B cell (primary cell): ENCODE data around the gene SLC43A2. TPM values are rescaled to one million over a fixed set of nuclear protein-coding genes. Genes with fewer than 3 reads are reported as not detected.

Experiments
- ATAC-seq: fragments of 200-7000 bp; cut with Tn5 transposase; one replicate; pipeline ENCODE4 v1.10.0; 2021; ENCODE audit warnings: low read depth, mild to moderate bottlenecking, moderate number of reproducible peaks, moderate library complexity
- CTCF ChIA-PET: fragments of 350-600 bp; sonication (Branson Sonifier 250); formaldehyde crosslinking; loops from one replicate; lab custom pipeline; 2021; ENCODE audit warnings: antibody characterized with exemption, inconsistent platforms; lab: Charles Lee
- POLR2A ChIA-PET: fragments of 350-600 bp; sonication (Branson Sonifier 250); formaldehyde crosslinking; loops from one replicate; lab custom pipeline; 2021; ENCODE audit warnings: antibody characterized with exemption; lab: Charles Lee
- DNase-seq: peaks from one replicate; pipeline ENCODE4 v3.0.0; 2013
- H2AFZ ChIP-seq: 2 replicates; pipeline ENCODE4 v1.6.1; 2012; ENCODE audit warnings: mild to moderate bottlenecking, low read depth, low read length; ENCODE audit not compliant: insufficient read depth, poor library complexity, severe bottlenecking
- H3K27ac ChIP-seq, 2 donors: 1 replicate in 1 of 2; 2 replicates in 1 of 2; pipeline ENCODE4 v1.5.1; 2012 to 2013; ENCODE audit warnings: low read length in 2 of 2, mild to moderate bottlenecking in 2 of 2, moderate library complexity in 1 of 2
- H3K27me3 ChIP-seq, 4 experiments: fragments of 200-600 bp in 1 of 4; sonication (generic) in 1 of 4; replicated peaks in 1 of 4; 1 replicate in 2 of 4; 2 replicates in 2 of 4; pipeline versions ENCODE4 v1.6.1 to v1.7.0; 2013 to 2016; ENCODE audit warnings: low read length in 3 of 4, mild to moderate bottlenecking in 2 of 4, mixed read lengths in 1 of 4, moderate library complexity in 1 of 4; ENCODE audit not compliant: insufficient read depth in 4 of 4, control insufficient read depth in 3 of 4; ENCODE audit errors: control extremely low read depth in 1 of 4
- H3K36me3 ChIP-seq, 2 experiments: replicated peaks in 1 of 2; 1 replicate in 1 of 2; 2 replicates in 1 of 2; pipeline versions ENCODE4 v1.6.1 to v1.7.1; 2013; ENCODE audit warnings: low read length in 1 of 2; ENCODE audit not compliant: insufficient read depth in 2 of 2, control insufficient read depth in 1 of 2; ENCODE audit errors: control extremely low read depth in 1 of 2, extremely low read depth in 1 of 2
- H3K4me1 ChIP-seq, 2 donors: fragments of 200-600 bp in 1 of 2; sonication (generic) in 1 of 2; 1 replicate in 1 of 2; 2 replicates in 1 of 2; pipeline versions ENCODE4 v1.5.1 to v1.6.1; 2013 to 2017; ENCODE audit warnings: low read length in 2 of 2; ENCODE audit not compliant: control insufficient read depth in 2 of 2, insufficient read depth in 2 of 2
- H3K4me2 ChIP-seq: replicated peaks from 2 replicates; pipeline ENCODE3; 2012; ENCODE audit warnings: mild to moderate bottlenecking, low read depth, low read length; ENCODE audit not compliant: poor library complexity, severe bottlenecking
- H3K4me3 ChIP-seq, 5 experiments: fragments of 200-600 bp in 1 of 5; sonication (generic) in 1 of 5; 1 replicate in 3 of 5; 2 replicates in 2 of 5; pipeline versions ENCODE4 v1.5.1 to v1.7.0; 2011 to 2016; ENCODE audit warnings: low read length in 4 of 5, mild to moderate bottlenecking in 4 of 5, low read depth in 2 of 5, control low read depth in 1 of 5, moderate library complexity in 1 of 5; ENCODE audit not compliant: insufficient read depth in 1 of 5; ENCODE audit errors: control extremely low read depth in 1 of 5, extremely low read depth in 1 of 5
- H3K79me2 ChIP-seq: fragments of 200-600 bp; sonication (generic); one replicate; pipeline ENCODE4 v1.6.0; 2016; ENCODE audit warnings: low read length; ENCODE audit not compliant: control insufficient read depth, insufficient read depth
- H3K9ac ChIP-seq: fragments of 200-600 bp; sonication (generic); 2 replicates; pipeline ENCODE4 v1.6.1; 2017; ENCODE audit warnings: mild to moderate bottlenecking, low read length, moderate library complexity
- H3K9me3 ChIP-seq, 3 donors: one replicate each; pipeline versions ENCODE4 v1.6.1 to v1.7.1; 2013; ENCODE audit warnings: low read length in 2 of 3; ENCODE audit not compliant: control insufficient read depth in 2 of 3, insufficient read depth in 1 of 3; ENCODE audit errors: control extremely low read depth in 1 of 3
- H4K20me1 ChIP-seq: 2 replicates; pipeline ENCODE4 v1.6.0; 2012; ENCODE audit warnings: mild to moderate bottlenecking, low read length; ENCODE audit not compliant: insufficient read depth, control insufficient read depth, poor library complexity, severe bottlenecking
- H3K27ac Mint-ChIP-seq: one replicate; pipeline ENCODE4 v1.8.0; 2021; ENCODE audit warnings: mixed read lengths
- H3K27me3 Mint-ChIP-seq: one replicate; pipeline ENCODE4 v1.8.0; 2021; ENCODE audit warnings: mixed read lengths
- H3K4me1 Mint-ChIP-seq: one replicate; pipeline ENCODE4 v1.8.0; 2021; ENCODE audit warnings: mixed read lengths
- H3K4me3 Mint-ChIP-seq: one replicate; pipeline ENCODE4 v1.8.0; 2021; ENCODE audit warnings: mixed read lengths
- H3K9me3 Mint-ChIP-seq: one replicate; pipeline ENCODE4 v1.8.0; 2022; ENCODE audit warnings: mixed read lengths; ENCODE audit not compliant: insufficient read depth
- CTCF ChIP-seq: fragments of 200-600 bp; IDR thresholded peaks from one replicate; pipeline ENCODE4 v1.8.0; 2022; ENCODE audit warnings: antibody characterized with exemption, mild to moderate bottlenecking
- EZH2 ChIP-seq: IDR thresholded peaks from 2 replicates; pipeline ENCODE4 v1.6.1; 2012; ENCODE audit warnings: borderline replicate concordance, low read depth, mild to moderate bottlenecking, moderate library complexity, low read length; ENCODE audit not compliant: insufficient read depth, poor library complexity, severe bottlenecking
- WGBS: methylation state at CpG from one replicate; pipeline ENCODE4 v1.1.5; 2013; ENCODE audit warnings: missing lambda C conversion rate; ENCODE audit not compliant: insufficient coverage; 5-methylcytosine and 5-hydroxymethylcytosine counted together
- intact Hi-C: fragments of 100-400 bp; cut with micrococcal nuclease; formaldehyde crosslinking; loops from one replicate; pipeline ENCODE4 v1.10.0; 2022
- polyA plus RNA-seq: library from polyadenylated mRNA; depleted of rRNA; stranded (reverse); fragments of >200 nt; gene quantifications from 2 replicates; pipeline ENCODE4 v1.2.3, GENCODE V29; 2012
- total RNA-seq, 2 donors: library from RNA; stranded (reverse); fragments of 120-200 nt in 1 of 2; gene quantifications; 1 replicate in 1 of 2; 2 replicates in 1 of 2; pipeline versions ENCODE4 v1.2.3 to v1.2.4, GENCODE V29; 2013 to 2022

Gene SLC43A2
- total and polyA plus RNA-seq, 2 donors (not counting 1 experiment from before 2014, with no cell fraction given), result 26.2 to 204 TPM

GRCh38 chr17:1611715-1612114 lies 16.9 kb downstream of the SLC43A2 start:
- no peaks in the 10 kb centered on the region for H3K9me3 ChIP-seq
- peaks cover 4% of the 10 kb centered on the region for H4K20me1 ChIP-seq
- H3K4me1 Mint-ChIP-seq, result peaks cover 18% of the 10 kb centered on the region
- H2AFZ ChIP-seq, result no peak overlapping the region
- CTCF ChIA-PET, result interaction anchor here (0.8 to 1.7 kb wide), 3 partner anchors 8 to 37 kb away, joined by 3 to 6 read pairs (median 3); no protein-coding TSS in a partner anchor
- H3K79me2 ChIP-seq, result peaks cover 25% of the 10 kb centered on the region
- H3K4me1 ChIP-seq, result peaks cover 0 to 9% of the 10 kb centered on the region in 2 donors
- H3K36me3 ChIP-seq, result peaks cover 3 to 54% of the 10 kb centered on the region in 2 experiments
- H3K9me3 Mint-ChIP-seq, result no peaks in the 10 kb centered on the region
- 91% methylated on average over 7 of the region's 10 CpGs for WGBS
- H3K27me3 ChIP-seq, result no peaks in the 10 kb centered on the region
- H3K4me3 ChIP-seq, result no peak overlapping the region
- no peaks in the 10 kb centered on the region for H3K27me3 Mint-ChIP-seq
- DNase-seq, result no peak
- POLR2A ChIA-PET, result interaction anchor here (0.6 to 1.2 kb wide), 2 partner anchors 13 to 15 kb away, joined by 3 to 5 read pairs; no protein-coding TSS in a partner anchor
- intact Hi-C loops, result no loop called here
- H3K9ac ChIP-seq, result no peak overlapping the region
- ATAC-seq, result no peak
- H3K27ac ChIP-seq, result no peak overlapping the region
- no peak overlapping the region for H3K27ac Mint-ChIP-seq
- no peak overlapping the region for H3K4me2 ChIP-seq
- no peak overlapping the region for H3K4me3 Mint-ChIP-seq
- TF ChIP-seq EZH2 (no peak), CTCF (no peak)

- no peaks in the 10 kb centered on the region for H3K9me3 Mint-ChIP-seq
- intact Hi-C loops, result no loop called here
- TF ChIP-seq EZH2 (no peak), CTCF (no peak)
- Histone ChIP-seq H3K4me3 (no peak overlapping the region), H3K27ac (no peak overlapping the region), H3K27me3 (no peaks in the 10 kb centered on the region), H4K20me1 (peaks cover 22% of the 10 kb centered on the region), H3K9ac (no peak overlapping the region), H3K36me3 (peaks cover 1 to 41% of the 10 kb centered on the region in 2 experiments), H3K4me1 (peaks cover 0 to 19% of the 10 kb centered on the region in 2 donors), H3K79me2 (peaks cover 27% of the 10 kb centered on the region), H3K4me2 (no peak overlapping the region), H3K9me3 (no peaks in the 10 kb centered on the region), H2AFZ (no peak overlapping the region)
- ChIA-PET POLR2A (interaction anchor here (0.9 to 2.3 kb wide), 3 partner anchors 16 to 46 kb away, joined by 3 to 16 read pairs (median 4); partner anchors contain the start of gene PITPNA), CTCF (interaction anchor here (0.9 to 1.7 kb wide), 2 partner anchors 16 to 244 kb away, joined by 3 to 5 read pairs; no protein-coding TSS in a partner anchor)
- peaks cover 27% of the 10 kb centered on the region for H3K4me1 Mint-ChIP-seq
- H3K27me3 Mint-ChIP-seq, result no peaks in the 10 kb centered on the region
- DNase-seq (no peak), ATAC-seq (no peak)
- H3K4me3 Mint-ChIP-seq, result peak overlapping the region; percentile 16
- H3K27ac Mint-ChIP-seq, result no peak overlapping the region
- 100% methylated on average over 3 of the region's 7 CpGs for WGBS
These were observed 20.0 kb downstream of the SLC43A2 start for GRCh38 chr17:1608676-1609075.
